H1 (cell line): ENCODE measurements around the gene PLK4. TPM values are rescaled to one million over a fixed set of nuclear protein-coding genes. Genes with fewer than 3 reads are reported as not detected.

Experiments used
- CTCF ChIA-PET: fragments of 300-600 bp; sonication (Branson Sonifier 250); formaldehyde crosslinking; loops from one replicate; lab custom pipeline; 2021; ENCODE audit not compliant: partially characterized antibody; lab: Charles Lee
- POLR2A ChIA-PET: fragments of 300-600 bp; sonication (Branson Sonifier 250); formaldehyde crosslinking; loops from one replicate; lab custom pipeline; 2021; ENCODE audit warnings: inconsistent platforms; ENCODE audit not compliant: partially characterized antibody; lab: Charles Lee
- DNase-seq, 2 experiments: peaks; one replicate each; pipeline versions ENCODE4 v3.0.0 to v3.0.0-alpha.2; 2010 to 2022; ENCODE audit warnings: low spot score in 2 of 2, low read depth in 1 of 2, mixed read lengths in 1 of 2
- FAIRE-seq: peaks from 2 replicates; lab custom pipeline; 2011; peaks lifted over from hg19 to GRCh38; lab: Jason Lieb, UNC
- H2AFZ ChIP-seq: 2 replicates; pipeline ENCODE4 v1.8.1; 2012; ENCODE audit warnings: low read length, inconsistent platforms
- H2AK5ac ChIP-seq: 2 replicates; pipeline ENCODE4 v1.6.1; 2013; ENCODE audit warnings: low read depth, low read length
- H2BK120ac ChIP-seq: replicated peaks from 2 replicates; pipeline ENCODE3; 2013; ENCODE audit warnings: low read depth, low read length, inconsistent platforms
- H2BK12ac ChIP-seq: 2 replicates; pipeline ENCODE4 v1.6.1; 2013; ENCODE audit warnings: low read depth, low read length
- H2BK15ac ChIP-seq: 2 replicates; pipeline ENCODE4 v1.6.1; 2013; ENCODE audit warnings: low read length
- H2BK20ac ChIP-seq: 2 replicates; pipeline ENCODE4 v1.6.1; 2013; ENCODE audit warnings: low read length
- H2BK5ac ChIP-seq: 2 replicates; pipeline ENCODE4 v1.6.1; 2013; ENCODE audit warnings: low read depth, low read length
- H3K14ac ChIP-seq: 2 replicates; pipeline ENCODE4 v1.6.1; 2013; ENCODE audit warnings: inconsistent platforms; ENCODE audit not compliant: insufficient read length
- H3K18ac ChIP-seq: 2 replicates; pipeline ENCODE4 v1.6.1; 2013; ENCODE audit warnings: low read length; ENCODE audit errors: extremely low read depth
- H3K23ac ChIP-seq: 2 replicates; pipeline ENCODE4 v1.6.1; 2013; ENCODE audit warnings: inconsistent platforms; ENCODE audit not compliant: insufficient read length
- H3K23me2 ChIP-seq: 2 replicates; pipeline ENCODE4 v1.6.1; 2013; ENCODE audit warnings: low read depth, low read length
- H3K27ac ChIP-seq: 2 replicates; pipeline ENCODE4 v1.6.1; 2011; ENCODE audit warnings: low read depth, low read length, inconsistent platforms
- H3K27me3 ChIP-seq, 4 experiments: replicated peaks in 1 of 4; 1 replicate in 1 of 4; 2 replicates in 3 of 4; pipeline versions ENCODE4 v1.6.1 to v1.8.1; 2011 to 2013; ENCODE audit warnings: low read length in 3 of 4, mild to moderate bottlenecking in 3 of 4, inconsistent platforms in 2 of 4, mixed read lengths in 2 of 4, moderate library complexity in 1 of 4; ENCODE audit not compliant: control insufficient read depth in 3 of 4, insufficient read depth in 3 of 4; ENCODE audit errors: extremely low read depth in 1 of 4
- H3K36me3 ChIP-seq, 4 experiments: 2 replicates each; pipeline versions ENCODE4 v1.6.1 to v1.8.1; 2011 to 2013; ENCODE audit warnings: mild to moderate bottlenecking in 4 of 4, low read length in 3 of 4, moderate library complexity in 2 of 4, control low read depth in 1 of 4, inconsistent platforms in 1 of 4; ENCODE audit not compliant: insufficient read depth in 4 of 4, control insufficient read depth in 2 of 4
- H3K4ac ChIP-seq: replicated peaks from 2 replicates; pipeline ENCODE3; 2013; ENCODE audit warnings: low read length, low read depth, mixed read lengths, inconsistent platforms; ENCODE audit not compliant: insufficient read length
- H3K4me1 ChIP-seq, 4 experiments: replicated peaks in 1 of 4; 1 replicate in 1 of 4; 2 replicates in 3 of 4; pipeline versions ENCODE4 v1.6.1 to v1.8.1; 2011 to 2013; ENCODE audit warnings: low read length in 3 of 4, inconsistent platforms in 2 of 4, mixed read lengths in 1 of 4; ENCODE audit not compliant: insufficient read depth in 4 of 4, control insufficient read depth in 3 of 4
- H3K4me2 ChIP-seq, 2 experiments: 2 replicates each; pipeline versions ENCODE4 v1.6.1 to v1.8.1; 2011 to 2013; ENCODE audit warnings: low read depth in 2 of 2, low read length in 2 of 2, control low read depth in 1 of 2, inconsistent platforms in 1 of 2, mild to moderate bottlenecking in 1 of 2; ENCODE audit not compliant: insufficient read depth in 1 of 2
- H3K4me3 ChIP-seq, 4 experiments: fragments of 200-600, 300-600 bp in 1 of 4; sonication (generic), shearing (Covaris generic), sonication (Bioruptor Twin) in 1 of 4; 2 replicates each; pipeline versions ENCODE4 v1.5.1 to v1.8.1; 2011 to 2016; ENCODE audit warnings: low read length in 4 of 4, low read depth in 3 of 4, control low read depth in 2 of 4, inconsistent platforms in 2 of 4, mild to moderate bottlenecking in 2 of 4, mixed read lengths in 1 of 4, moderate library complexity in 1 of 4; ENCODE audit not compliant: insufficient read depth in 2 of 4; ENCODE audit errors: extremely low read depth in 1 of 4
- H3K56ac ChIP-seq: replicated peaks from 2 replicates; pipeline ENCODE3; 2013; ENCODE audit warnings: low read depth, mild to moderate bottlenecking, mixed read lengths, low read length, inconsistent platforms; ENCODE audit not compliant: insufficient read length
- H3K79me1 ChIP-seq: 2 replicates; pipeline ENCODE4 v1.6.1; 2013; ENCODE audit warnings: low read depth, low read length, control low read depth
- H3K79me2 ChIP-seq, 2 experiments: 2 replicates each; pipeline versions ENCODE4 v1.6.1 to v1.8.1; 2012 to 2013; ENCODE audit warnings: low read length in 2 of 2, mild to moderate bottlenecking in 2 of 2, inconsistent platforms in 1 of 2; ENCODE audit not compliant: insufficient read depth in 2 of 2, control insufficient read depth in 1 of 2
- H3K9ac ChIP-seq, 4 experiments: replicated peaks in 1 of 4; 1 replicate in 1 of 4; 2 replicates in 3 of 4; pipeline versions ENCODE4 v1.6.1 to v1.8.1; 2011 to 2013; ENCODE audit warnings: low read depth in 3 of 4, low read length in 3 of 4, control low read depth in 2 of 4, mild to moderate bottlenecking in 2 of 4, moderate library complexity in 2 of 4, inconsistent platforms in 1 of 4; ENCODE audit errors: extremely low read depth in 1 of 4
- H3K9me3 ChIP-seq, 2 experiments: 2 replicates each; pipeline versions ENCODE4 v1.6.1 to v1.8.1; 2012 to 2013; ENCODE audit warnings: mild to moderate bottlenecking in 2 of 2, moderate library complexity in 2 of 2, control low read depth in 1 of 2, inconsistent platforms in 1 of 2, low read depth in 1 of 2, low read length in 1 of 2, mixed read lengths in 1 of 2; ENCODE audit not compliant: insufficient read depth in 2 of 2
- H4K20me1 ChIP-seq, 2 experiments: replicated peaks in 1 of 2; 2 replicates each; pipeline versions ENCODE3 to v1.8.1; 2011 to 2013; ENCODE audit warnings: inconsistent platforms in 2 of 2, low read length in 2 of 2, mild to moderate bottlenecking in 1 of 2; ENCODE audit not compliant: insufficient read depth in 2 of 2, control insufficient read depth in 1 of 2
- H4K5ac ChIP-seq: 2 replicates; pipeline ENCODE4 v1.6.1; 2013; ENCODE audit warnings: low read length, low read depth, mixed read lengths, inconsistent platforms; ENCODE audit not compliant: insufficient read length
- H4K8ac ChIP-seq: 2 replicates; pipeline ENCODE4 v1.8.0; 2013; ENCODE audit warnings: mild to moderate bottlenecking, moderate library complexity, low read length, inconsistent platforms; ENCODE audit not compliant: insufficient read depth; ENCODE audit errors: extremely low read depth
- H4K91ac ChIP-seq: replicated peaks from 2 replicates; pipeline ENCODE3; 2013; ENCODE audit warnings: low read length, mixed read lengths, inconsistent platforms; ENCODE audit not compliant: insufficient read length
- CREB1 ChIP-seq: IDR thresholded peaks from 2 replicates; pipeline ENCODE4 v1.6.1; 2012; ENCODE audit warnings: inconsistent platforms
- JUN ChIP-seq: IDR thresholded peaks from 2 replicates; pipeline ENCODE4 v1.6.1; 2011; ENCODE audit warnings: low read depth, mild to moderate bottlenecking, improper control_type of control experiment, low read length
- RAD21 ChIP-seq, 2 experiments: IDR thresholded peaks in 1 of 2; conservative IDR thresholded peaks in 1 of 2; 2 replicates each; pipeline ENCODE4 v1.6.1; 2011; ENCODE audit warnings: low read depth in 2 of 2, low read length in 2 of 2, improper control_type of control experiment in 1 of 2, inconsistent platforms in 1 of 2, mild to moderate bottlenecking in 1 of 2, moderate library complexity in 1 of 2
- SRF ChIP-seq: IDR thresholded peaks from 2 replicates; pipeline ENCODE4 v1.6.1; 2011; ENCODE audit warnings: mild to moderate bottlenecking, low read depth, low read length, moderate library complexity
- WGBS, 2 experiments: shearing (Covaris generic) in 1 of 2; methylation state at CpG; one replicate each; pipeline versions ENCODE4 v1.1.6 to v1.1.7; 2013 to 2015; ENCODE audit warnings: low lambda C conversion rate in 2 of 2, mixed read lengths in 2 of 2, inconsistent platforms in 1 of 2, low coverage in 1 of 2, missing lambda C conversion rate in 1 of 2; ENCODE audit not compliant: insufficient replicate concordance in 2 of 2, insufficient coverage in 1 of 2, insufficient read length in 1 of 2; ENCODE audit errors: extremely low coverage in 1 of 2, missing lambda C conversion rate in 1 of 2; 5-methylcytosine and 5-hydroxymethylcytosine counted together
- polyA plus RNA-seq, 7 experiments: library from polyadenylated mRNA; depleted of rRNA in 3 of 7; stranded (reverse) in 5 of 7; unstranded in 2 of 7; fragments of >200 nt in 5 of 7; fragments of 200-250 nt in 2 of 7; gene quantifications; 1 replicate in 5 of 7; 2 replicates in 1 of 7; 4 replicates in 1 of 7; pipeline versions ENCODE4 v1.2.1 to v1.2.3, GENCODE V29; 2011 to 2013; ENCODE audit warnings: missing spikeins in 2 of 7, mixed read lengths in 2 of 7
- total RNA-seq: library from RNA; stranded (reverse); fragmentation: NEBNext Ultra II Directional; extraction: Animal tissue kit (Norgen Biotek cat#: 25700); gene quantifications from 2 replicates; pipeline ENCODE4 v1.2.1, GENCODE V29; 2021
- TF ChIP-seq, protein P1 (sequence below): IDR thresholded peaks from 2 replicates; pipeline ENCODE4 v1.6.1; 2012; ENCODE audit warnings: inconsistent platforms

The PLK4 gene
- total and polyA plus RNA-seq, 2 of the 8 experiments (the other 6 are each of a cell fraction or from before 2014, with no cell fraction given): 23.3 to 35.2 TPM

DNA sequence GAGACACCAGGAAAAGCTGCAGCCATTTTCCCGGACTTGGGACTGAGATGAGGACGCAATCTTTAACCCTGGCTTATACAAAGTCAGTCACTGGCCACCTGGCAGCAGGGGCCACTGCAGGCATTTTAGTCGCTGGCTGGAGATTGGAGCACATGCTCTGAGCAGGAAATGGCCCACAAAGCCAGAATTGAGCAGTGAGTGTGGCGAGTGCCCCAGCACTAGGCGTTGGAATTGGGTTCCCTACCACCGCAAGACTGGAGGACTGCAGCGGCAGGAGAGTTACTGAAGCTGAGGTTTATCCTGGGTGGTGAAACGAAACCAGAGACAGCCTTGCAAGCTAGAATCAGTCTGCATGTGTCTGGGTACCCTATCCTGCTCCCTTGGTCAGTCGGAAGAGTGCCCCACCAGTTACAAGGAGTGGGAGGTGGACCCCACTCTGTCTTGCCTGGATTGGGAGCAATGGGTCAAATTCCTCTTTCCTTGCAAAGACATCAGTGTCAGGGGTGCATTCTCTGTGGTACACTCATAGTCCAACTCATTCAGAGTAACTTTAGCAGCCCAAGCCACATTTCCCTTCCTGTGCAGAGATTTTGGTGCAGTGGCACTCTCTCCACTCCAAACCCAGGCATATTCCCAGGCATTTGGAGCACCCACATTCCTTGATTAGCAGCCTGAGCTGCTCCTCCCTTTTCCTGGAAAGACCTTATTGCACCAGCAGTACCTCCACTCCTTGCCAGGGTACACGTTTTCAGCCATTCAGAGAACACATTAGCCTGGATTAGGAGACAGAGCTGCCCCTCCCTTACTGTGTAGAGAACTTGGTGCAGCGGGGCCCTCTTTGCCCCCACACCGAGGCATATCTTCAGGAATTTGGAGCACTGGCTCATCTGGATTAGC lies 36.7 kb upstream of the PLK4 start:
- Histone ChIP-seq H2BK120ac (no peak overlapping the region), H3K18ac (no peak overlapping the region), H4K91ac (no peak overlapping the region), H3K36me3 (no peaks in the 10 kb centered on the region), H2AK5ac (no peak overlapping the region), H4K20me1 (no peaks in the 10 kb centered on the region), H3K4me3 (no peak overlapping the region), H2AFZ (0 out of 2 replicates have a peak overlapping the region, but pooled peaks have one; percentile 10), H3K14ac (no peak overlapping the region), H3K4me2 (no peak overlapping the region), H3K9ac (no peak overlapping the region), H3K79me2 (0 out of 4 replicates have a peak, but pooled peaks cover 0 to 2% of the 10 kb centered on the region in 2 experiments), H4K8ac (peak overlapping the region; percentile 65; the same call in 1 of the 2 replicates), H4K5ac (no peak overlapping the region), H3K79me1 (no peaks in the 10 kb centered on the region), H3K9me3 (no peaks in the 10 kb centered on the region), H3K23ac (no peak overlapping the region), H2BK15ac (0 out of 2 replicates have a peak overlapping the region, but pooled peaks have one; percentile 11), H2BK12ac (peak overlapping the region; percentile 19; the same call in 1 of the 2 replicates), H3K4me1 (peaks cover 0 to 8% (median 0%) of the 10 kb centered on the region in 4 experiments; a peak in 2 of 7 replicates), H2BK20ac (no peak overlapping the region), H3K27me3 (no peaks in the 10 kb centered on the region), H2BK5ac (no peak overlapping the region), H3K56ac (no peak overlapping the region), H3K27ac (no peak overlapping the region), H3K4ac (no peak overlapping the region), H3K23me2 (no peaks in the 10 kb centered on the region)
- FAIRE-seq: no peak
- no peak for TF ChIP-seq SRF
- TF ChIP-seq RAD21 (IDR thresholded peaks at IDR 0.05 in 1 of 2, conservative IDR thresholded peaks at IDR 0.05 in 1 of 2; ENCODE audit: low read depth in 2 of 2, low read length in 2 of 2): peak in 1 of 2 experiments; percentile 32; a peak in 2 of 4 replicates
- TF ChIP-seq, protein P1, sequence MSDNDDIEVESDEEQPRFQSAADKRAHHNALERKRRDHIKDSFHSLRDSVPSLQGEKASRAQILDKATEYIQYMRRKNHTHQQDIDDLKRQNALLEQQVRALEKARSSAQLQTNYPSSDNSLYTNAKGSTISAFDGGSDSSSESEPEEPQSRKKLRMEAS: peak; percentile 65; the same call in 1 of the 2 replicates
- TF ChIP-seq JUN: no peak
- TF ChIP-seq CREB1: no peak
- ChIA-PET CTCF (interaction anchor here (1.3 kb wide), 1 partner anchor 17 kb away, joined by 4 read pairs; no protein-coding TSS in a partner anchor), POLR2A (interaction anchor here (1.4 to 1.6 kb wide), 2 partner anchors 9 to 32 kb away, joined by 3 to 6 read pairs; no protein-coding TSS in a partner anchor)
- no peak for DNase-seq
- 91% methylated on average over 12 of the region's 12 CpGs; no CpG with 5 or more reads in 1 of the 2 experiments for WGBS, 2 experiments
